Stimulated activated CD8-positive, alpha-beta memory T cell treated with anti-CD3 and anti-CD28 coated beads, Interleukin-2, amount 100 ng/mL, for 48 hours (primary cell): ENCODE data around the gene TMED10.
A peak's percentile ranks its signal among the peaks of the same experiment; 100 is the strongest.
"Not testable (repeated sequence)": the region's sequence is repeated elsewhere in the genome, so short reads cannot be mapped to it uniquely, and the experiment has no call there.

Source experiments
- DNase-seq, 2 donors: peaks; one replicate each; pipeline ENCODE4 v3.0.0-alpha.2; 2020; ENCODE audit warnings: low read depth in 2 of 2

TMED10 gene

GRCh38 chr14:75127474-75127820 lies 49.0 kb downstream of the TMED10 start:
- not testable (repeated sequence) for DNase-seq

GRCh38 chr14:75126679-75127473 lies 49.5 kb downstream of the TMED10 start, which contains the start of gene NEK9:
Gene NEK9, minus strand, starts transcription at chr14:75127048. Its CDS starts 127 bp downstream, at chr14:75126921.
- DNase-seq: peak; percentile 83

- no peak for DNase-seq
Measured at GRCh38 chr14:75126121-75126544, 50.3 kb downstream of the TMED10 start.

GRCh38 chr14:75125617-75126016 lies 50.8 kb downstream of the TMED10 start:
- no peak for DNase-seq

GRCh38 chr14:75123991-75124390 lies 52.4 kb downstream of the TMED10 start:
- no peak for DNase-seq

GRCh38 chr14:75121552-75121951 lies 54.9 kb downstream of the TMED10 start:
- no peak for DNase-seq

GRCh38 chr14:75120541-75121291 lies 55.7 kb downstream of the TMED10 start:
- DNase-seq: no peak

GRCh38 chr14:75119056-75119455 lies 57.4 kb downstream of the TMED10 start:
- DNase-seq: no peak

- DNase-seq: no peak
Measured at GRCh38 chr14:75113932-75114539, 62.4 kb downstream of the TMED10 start.

- no peak for DNase-seq
Measured at GRCh38 chr14:75109877-75110276, 66.5 kb downstream of the TMED10 start.

- no peak for DNase-seq
Measured at GRCh38 chr14:75107186-75107585, 69.2 kb downstream of the TMED10 start.

GRCh38 chr14:75101491-75101890 lies 74.9 kb downstream of the TMED10 start:
- DNase-seq: no peak

GRCh38 chr14:75098682-75099081 lies 77.7 kb downstream of the TMED10 start:
- DNase-seq: no peak

- DNase-seq: no peak
Measured at GRCh38 chr14:75098212-75098611, 78.2 kb downstream of the TMED10 start.

GRCh38 chr14:75096959-75097358 lies 79.5 kb downstream of the TMED10 start:
- no peak for DNase-seq

GRCh38 chr14:75095690-75096089 lies 80.7 kb downstream of the TMED10 start:
- no peak for DNase-seq

GRCh38 chr14:75094896-75095295 lies 81.5 kb downstream of the TMED10 start:
- DNase-seq: no peak

GRCh38 chr14:75092698-75093097 lies 83.7 kb downstream of the TMED10 start:
- DNase-seq: no peak

GRCh38 chr14:75091251-75091650 lies 85.2 kb downstream of the TMED10 start:
- no peak for DNase-seq

- DNase-seq: no peak
Measured at GRCh38 chr14:75090353-75090752, 86.1 kb downstream of the TMED10 start.

GRCh38 chr14:75088566-75089373 lies 87.6 kb downstream of the TMED10 start:
- DNase-seq: no peak

- no peak for DNase-seq
Measured at GRCh38 chr14:75088153-75088552, 88.3 kb downstream of the TMED10 start.
